Ramos (cell line): Measurements from ENCODE around the gene AGR3.
"Not testable (repeated sequence)": the region's sequence is repeated elsewhere in the genome, so short reads cannot be mapped to it uniquely, and the experiment has no call there.

Source experiments
- in situ Hi-C: fragments of 300-500 bp; cut with MboI; formaldehyde crosslinking; loops from one replicate; pipeline ENCODE4 v1.14.3; 2022; ENCODE audit warnings: low sequenced_read_pairs; ENCODE audit not compliant: unreplicated experiment

The AGR3 gene

GRCh38 chr7:16900209-16900768 lies 18.5 kb upstream of the AGR3 start:
- in situ Hi-C loops, result loop anchor here (25.0 kb wide), 1 partner anchor 313 kb away; no protein-coding TSS in a partner anchor

- in situ Hi-C loops, result no loop called here
Measured at GRCh38 chr7:16891874-16892643, 10.3 kb upstream of the AGR3 start.

- in situ Hi-C loops, result no loop called here
Measured at GRCh38 chr7:16891338-16891737, 9.6 kb upstream of the AGR3 start.

- in situ Hi-C loops, result no loop called here
Measured at GRCh38 chr7:16889851-16890415, 8.2 kb upstream of the AGR3 start.

- in situ Hi-C loops, result no loop called here
Measured at GRCh38 chr7:16889305-16889704, 7.5 kb upstream of the AGR3 start.

- in situ Hi-C loops, result no loop called here
Measured at GRCh38 chr7:16883918-16884317, 2.1 kb upstream of the AGR3 start.

- in situ Hi-C loops, result no loop called here
Measured at GRCh38 chr7:16880554-16880953, 1.2 kb downstream of the AGR3 start.

- in situ Hi-C loops, result no loop called here
Measured at GRCh38 chr7:16879181-16879580, 2.6 kb downstream of the AGR3 start.

GRCh38 chr7:16875861-16876260 lies 5.9 kb downstream of the AGR3 start:
- in situ Hi-C loops, result no loop called here

GRCh38 chr7:16874066-16874465 lies 7.7 kb downstream of the AGR3 start:
- in situ Hi-C loops, result no loop called here

GRCh38 chr7:16867328-16867727 lies 14.5 kb downstream of the AGR3 start:
- in situ Hi-C loops, result no loop called here

- in situ Hi-C loops, result not testable (repeated sequence)
Measured at GRCh38 chr7:16853189-16853588, 28.6 kb downstream of the AGR3 start.

- in situ Hi-C loops, result no loop called here
Measured at GRCh38 chr7:16851829-16852228, 30.0 kb downstream of the AGR3 start.

- in situ Hi-C loops, result no loop called here
Measured at GRCh38 chr7:16850614-16851466, 30.9 kb downstream of the AGR3 start.

- in situ Hi-C loops, result no loop called here
Measured at GRCh38 chr7:16849296-16850148, 32.3 kb downstream of the AGR3 start.

GRCh38 chr7:16847381-16847860 lies 34.4 kb downstream of the AGR3 start:
- in situ Hi-C loops, result no loop called here

- in situ Hi-C loops, result no loop called here
Measured at GRCh38 chr7:16846601-16847165, 35.1 kb downstream of the AGR3 start.

- in situ Hi-C loops, result no loop called here
Measured at GRCh38 chr7:16845746-16846145, 36.0 kb downstream of the AGR3 start.

GRCh38 chr7:16841681-16842080 lies 40.1 kb downstream of the AGR3 start:
- in situ Hi-C loops, result no loop called here
